IMR-90 (cell line): ENCODE results near the gene HSPG2. TPM values are rescaled to one million over a fixed set of nuclear protein-coding genes. Genes with fewer than 3 reads are reported as not detected.

Experiments
- ATAC-seq: fragments of 200-7000 bp; cut with Tn5 transposase; 2 replicates; pipeline ENCODE4 v1.9.1; 2020; ENCODE audit warnings: low read depth, mild to moderate bottlenecking, moderate library complexity
- BruUV-seq: library from RNA; stranded (reverse); fragments of 400-500 nt; replicated peaks from 2 replicates; lab custom pipeline; 2021; lab: Mats Ljungman, UMichigan
- CTCF ChIA-PET: fragments of 300-600 bp; formaldehyde crosslinking; extraction: SDS; loops from one replicate; lab custom pipeline; 2021; ENCODE audit warnings: antibody characterized with exemption; lab: Yijun Ruan, JAX
- POLR2A ChIA-PET: fragments of 300-600 bp; sonication (Branson Sonifier 250); formaldehyde crosslinking; loops from one replicate; lab custom pipeline; 2022; ENCODE audit warnings: antibody characterized with exemption; ENCODE audit not compliant: unreplicated experiment; lab: Charles Lee
- DNase-seq: peaks from one replicate; pipeline ENCODE4 v3.0.0; 2013
- H2AFZ ChIP-seq: replicated peaks from 2 replicates; pipeline ENCODE3; 2013; ENCODE audit warnings: low read length, mild to moderate bottlenecking; ENCODE audit not compliant: poor library complexity
- H2AK5ac ChIP-seq: 2 replicates; pipeline ENCODE4 v1.6.1; 2013; ENCODE audit warnings: low read depth, low read length, inconsistent platforms
- H2AK9ac ChIP-seq: replicated peaks from 2 replicates; pipeline ENCODE3; 2013; ENCODE audit warnings: mild to moderate bottlenecking, low read depth, low read length, moderate library complexity; ENCODE audit not compliant: poor library complexity
- H2BK120ac ChIP-seq: 2 replicates; pipeline ENCODE4 v1.6.1; 2013; ENCODE audit warnings: low read depth, low read length, inconsistent platforms
- H2BK15ac ChIP-seq: 3 replicates; pipeline ENCODE4 v1.6.1; 2013; ENCODE audit warnings: low read depth, low read length, inconsistent platforms
- H2BK20ac ChIP-seq: 2 replicates; pipeline ENCODE4 v1.6.1; 2013; ENCODE audit warnings: low read depth, mild to moderate bottlenecking, inconsistent platforms, low read length, moderate library complexity
- H2BK5ac ChIP-seq: 2 replicates; pipeline ENCODE4 v1.6.1; 2013; ENCODE audit warnings: mild to moderate bottlenecking, low read depth, low read length, inconsistent platforms; ENCODE audit not compliant: poor library complexity, severe bottlenecking
- H3K14ac ChIP-seq: replicated peaks from 2 replicates; pipeline ENCODE4 v1.6.1; 2013; ENCODE audit warnings: low read depth, low read length, inconsistent platforms
- H3K18ac ChIP-seq: 2 replicates; pipeline ENCODE4 v1.6.1; 2013; ENCODE audit warnings: low read depth, low read length, control low read depth
- H3K23ac ChIP-seq: 2 replicates; pipeline ENCODE4 v1.6.1; 2013; ENCODE audit warnings: low read depth, low read length, inconsistent platforms
- H3K27ac ChIP-seq: 2 replicates; pipeline ENCODE4 v1.5.1; 2013; ENCODE audit warnings: mild to moderate bottlenecking, control low read depth, low read length; ENCODE audit not compliant: insufficient read depth
- H3K27me3 ChIP-seq: 2 replicates; pipeline ENCODE4 v1.6.1; 2013; ENCODE audit warnings: low read length; ENCODE audit not compliant: control insufficient read depth, insufficient read depth
- H3K36me3 ChIP-seq: 2 replicates; pipeline ENCODE4 v1.6.1; 2013; ENCODE audit warnings: low read length, mixed read lengths; ENCODE audit not compliant: control insufficient read depth, insufficient read depth
- H3K4ac ChIP-seq: 2 replicates; pipeline ENCODE4 v1.6.1; 2013; ENCODE audit warnings: low read depth, low read length, inconsistent platforms
- H3K4me1 ChIP-seq: 2 replicates; pipeline ENCODE4 v1.6.1; 2013; ENCODE audit warnings: low read length, mixed read lengths; ENCODE audit not compliant: control insufficient read depth, insufficient read depth
- H3K4me2 ChIP-seq: 2 replicates; pipeline ENCODE4 v1.6.1; 2013; ENCODE audit warnings: low read depth, mild to moderate bottlenecking, control low read depth, low read length, moderate library complexity
- H3K4me3 ChIP-seq: 2 replicates; pipeline ENCODE4 v1.5.1; 2013; ENCODE audit warnings: low read depth, mild to moderate bottlenecking, control low read depth, low read length, moderate library complexity; ENCODE audit not compliant: insufficient read depth
- H3K56ac ChIP-seq: 2 replicates; pipeline ENCODE4 v1.6.1; 2013; ENCODE audit warnings: low read length, inconsistent platforms; ENCODE audit not compliant: insufficient read depth; ENCODE audit errors: extremely low read depth
- H3K79me1 ChIP-seq, 2 experiments: 2 replicates each; pipeline ENCODE4 v1.6.1; 2013; ENCODE audit warnings: low read length in 2 of 2, inconsistent platforms in 1 of 2, low read depth in 1 of 2
- H3K9ac ChIP-seq: 2 replicates; pipeline ENCODE4 v1.6.1; 2013; ENCODE audit warnings: low read depth, low read length, control low read depth
- H3K9me1 ChIP-seq: 2 replicates; pipeline ENCODE4 v1.6.1; 2013; ENCODE audit warnings: low read length, inconsistent platforms; ENCODE audit not compliant: insufficient read depth
- H3K9me3 ChIP-seq: 2 replicates; pipeline ENCODE4 v1.6.1; 2013; ENCODE audit warnings: low read length; ENCODE audit not compliant: control insufficient read depth, insufficient read depth
- H4K20me1 ChIP-seq: 2 replicates; pipeline ENCODE4 v1.6.1; 2013; ENCODE audit warnings: low read length, inconsistent platforms; ENCODE audit not compliant: insufficient read depth
- H4K5ac ChIP-seq: 2 replicates; pipeline ENCODE4 v1.6.1; 2013; ENCODE audit warnings: mild to moderate bottlenecking, low read depth, low read length, control low read depth
- H4K8ac ChIP-seq, 2 experiments: 2 replicates each; pipeline ENCODE4 v1.6.1; 2013; ENCODE audit warnings: low read depth in 2 of 2, low read length in 2 of 2, control low read depth in 1 of 2, inconsistent platforms in 1 of 2
- H4K91ac ChIP-seq: 2 replicates; pipeline ENCODE4 v1.6.1; 2013; ENCODE audit warnings: low read depth, low read length, inconsistent platforms; ENCODE audit not compliant: insufficient read depth
- CHD1 ChIP-seq: IDR thresholded peaks from 2 replicates; pipeline ENCODE4 v1.6.1; 2012; ENCODE audit warnings: low read depth, low read length, improper control_type of control experiment
- CTCF ChIP-seq: conservative IDR thresholded peaks from 2 replicates; pipeline ENCODE4 v1.5.1; 2012; ENCODE audit warnings: mild to moderate bottlenecking, low read depth, low read length, improper control_type of control experiment
- ELK1 ChIP-seq: fragments of 150-350 bp; IDR thresholded peaks from 2 replicates; pipeline ENCODE4 v1.6.1; 2016; ENCODE audit warnings: low read depth, mild to moderate bottlenecking, low read length, moderate library complexity, borderline replicate concordance
- MAFK ChIP-seq: IDR thresholded peaks from 2 replicates; pipeline ENCODE4 v1.6.1; 2012; ENCODE audit warnings: low read depth, low read length, improper control_type of control experiment
- POLR2A ChIP-seq: IDR thresholded peaks from 2 replicates; pipeline ENCODE4 v1.6.1; 2012; ENCODE audit warnings: mild to moderate bottlenecking, low read depth, low read length
- RAD21 ChIP-seq: IDR thresholded peaks from 2 replicates; pipeline ENCODE4 v1.6.1; 2012; ENCODE audit warnings: low read length, improper control_type of control experiment
- RCOR1 ChIP-seq: IDR thresholded peaks from 2 replicates; pipeline ENCODE4 v1.6.1; 2012; ENCODE audit warnings: mild to moderate bottlenecking, low read length, improper control_type of control experiment; ENCODE audit not compliant: insufficient replicate concordance
- SMC3 ChIP-seq: fragments of 150-350 bp; IDR thresholded peaks from 2 replicates; pipeline ENCODE4 v1.6.1; 2016; ENCODE audit warnings: low read depth, mild to moderate bottlenecking, antibody characterized with exemption, low read length, moderate library complexity
- USF2 ChIP-seq: fragments of 150-350 bp; IDR thresholded peaks from 2 replicates; pipeline ENCODE4 v1.6.1; 2017; ENCODE audit warnings: mild to moderate bottlenecking, antibody characterized with exemption, low read length, low read depth
- WGBS, 2 experiments: methylation state at CpG; one replicate each; pipeline versions ENCODE4 v1.1.5 to v1.1.7; 2013; ENCODE audit warnings: missing lambda C conversion rate in 2 of 2; ENCODE audit not compliant: insufficient read length in 1 of 2; ENCODE audit errors: extremely low coverage in 2 of 2; 5-methylcytosine and 5-hydroxymethylcytosine counted together
- dilution Hi-C: fragments of 300-500 bp; cut with HindIII; formaldehyde crosslinking; loops from one replicate; pipeline ENCODE4 v1.14.3; 2018; ENCODE audit warnings: low sequenced_read_pairs; ENCODE audit not compliant: unreplicated experiment
- in situ Hi-C: fragments of 300-500 bp; cut with MboI; formaldehyde crosslinking; loops from 3 replicates; pipeline ENCODE4 v1.14.3; 2019; ENCODE audit warnings: low sequenced_read_pairs, inconsistent platforms, mixed read lengths
- intact Hi-C: fragments of 100-400 bp; cut with micrococcal nuclease; formaldehyde crosslinking; loops from 2 replicates; pipeline ENCODE4 v1.10.0; 2022
- polyA plus RNA-seq, 3 experiments: library from polyadenylated mRNA; depleted of rRNA; stranded (reverse); fragments of >200 nt; gene quantifications; 2 replicates each; pipeline ENCODE4 v1.2.3, GENCODE V29; 2012; ENCODE audit warnings: low replicate concordance in 1 of 3
- total RNA-seq: library from RNA; depleted of rRNA; stranded (reverse); fragments of >200 nt; gene quantifications from 2 replicates; pipeline ENCODE4 v1.2.3, GENCODE V29; 2012

HSPG2 gene
- total and polyA plus RNA-seq, 2 of the 4 experiments (the other 2 are of a cell fraction), result 15.8 to 94.0 TPM

DNA sequence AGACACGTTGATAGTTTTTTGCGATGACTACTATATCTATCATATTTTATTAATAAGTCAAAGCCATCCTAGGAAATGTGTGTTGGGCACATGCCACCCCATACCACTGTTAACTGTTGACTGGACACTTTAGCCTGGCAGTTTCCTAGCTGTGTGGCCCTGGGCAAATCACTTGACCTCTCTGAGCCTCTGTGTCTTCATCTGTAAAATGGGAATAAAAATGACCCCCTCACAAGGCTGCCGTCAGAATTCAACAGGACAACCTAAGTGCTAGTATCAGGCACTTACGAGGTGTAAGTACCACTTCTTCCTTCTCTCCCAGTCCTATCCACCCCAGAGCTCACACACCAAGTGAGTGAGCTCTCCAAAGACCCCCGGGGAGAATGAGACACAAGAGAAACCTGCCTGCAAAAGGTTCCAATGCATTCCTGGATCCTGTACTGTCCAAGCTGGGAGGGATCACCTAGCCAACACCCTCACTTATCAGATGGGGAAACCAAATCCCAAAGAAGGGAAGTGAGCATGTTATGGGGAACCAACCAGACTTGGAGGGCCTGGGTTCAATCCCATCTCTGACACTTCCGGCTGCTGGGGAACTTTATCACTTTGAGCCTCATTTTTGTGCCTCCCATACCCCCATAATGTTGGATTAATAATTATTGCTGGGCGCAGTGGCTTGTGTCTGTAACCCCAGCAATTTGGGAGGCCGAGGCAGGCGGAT lies 24.9 kb downstream of the HSPG2 start:
- WGBS, 2 experiments, result no CpG with 5 or more reads among the region's 9 CpGs
- Histone ChIP-seq H3K27ac (no peak overlapping the region), H3K9me3 (no peaks in the 10 kb centered on the region), H2BK120ac (no peak overlapping the region), H3K9me1 (peaks cover 17% of the 10 kb centered on the region), H3K18ac (no peak overlapping the region), H2AFZ (no peak overlapping the region), H3K79me1 (peaks cover 51 to 94% of the 10 kb centered on the region in 2 experiments), H2BK20ac (no peak overlapping the region), H3K36me3 (peaks cover 2% of the 10 kb centered on the region), H3K23ac (peak overlapping the region; percentile 74), H2BK15ac (no peak overlapping the region), H3K9ac (no peak overlapping the region), H4K5ac (no peak overlapping the region), H3K4me2 (no peak overlapping the region), H3K4me3 (no peak overlapping the region), H2AK9ac (no peak overlapping the region), H3K14ac (no peak overlapping the region), H4K8ac (peak overlapping the region in 1 of 2 experiments; percentile 56; a peak in 2 of 4 replicates), H2BK5ac (peak overlapping the region; percentile 5), H4K91ac (no peak overlapping the region), H2AK5ac (no peak overlapping the region), H3K56ac (no peak overlapping the region), H3K4me1 (peaks cover 27% of the 10 kb centered on the region), H3K4ac (peak overlapping the region; percentile 27; the same call in 1 of the 2 replicates), H4K20me1 (peaks cover 25% of the 10 kb centered on the region), H3K27me3 (no peaks in the 10 kb centered on the region)
- CTCF ChIA-PET, result no interaction called here
- dilution Hi-C loops (no loop called here), intact Hi-C loops (no loop called here), in situ Hi-C loops (no loop called here)
- TF ChIP-seq ELK1 (no peak), RAD21 (no peak), MAFK (no peak), POLR2A (no peak), USF2 (no peak), RCOR1 (no peak), SMC3 (no peak), CTCF (no peak), CHD1 (no peak)
- DNase-seq (no peak), ATAC-seq (no peak)
- POLR2A ChIA-PET, result no interaction called here
- BruUV-seq, result no TSS peak
